HEK293 (cell line): ENCODE data around the gene SLC43A3.

ENCODE experiments used
- CTCF ChIA-PET: fragments of 350-600 bp; formaldehyde crosslinking; extraction: SDS; loops from one replicate; lab custom pipeline; 2021; ENCODE audit warnings: antibody characterized with exemption; lab: Yijun Ruan, JAX
- POLR2A ChIA-PET: fragments of 300-600 bp; formaldehyde crosslinking; extraction: SDS; loops from one replicate; lab custom pipeline; 2020; ENCODE audit warnings: antibody characterized with exemption, inconsistent platforms; lab: Yijun Ruan, JAX
- H3K27ac ChIP-seq: fragments of 200-500 bp; sonication (Bioruptor generic); 2 replicates; pipeline ENCODE4 v1.5.1; 2014; ENCODE audit warnings: low read depth, low read length, control low read depth, inconsistent platforms; ENCODE audit errors: extremely low read depth
- H3K36me3 ChIP-seq, 2 experiments: fragments of 200-500 bp in 1 of 2; sonication (Bioruptor generic) in 1 of 2; 1 replicate in 1 of 2; 2 replicates in 1 of 2; pipeline ENCODE4 v1.5.1; 2014 to 2017; ENCODE audit warnings: inconsistent platforms in 2 of 2, low read length in 2 of 2; ENCODE audit not compliant: control insufficient read depth in 2 of 2, insufficient read depth in 1 of 2
- H3K4me1 ChIP-seq: fragments of 200-500 bp; sonication (Bioruptor generic); 2 replicates; pipeline ENCODE4 v1.5.1; 2014; ENCODE audit warnings: mild to moderate bottlenecking, low read length, inconsistent platforms; ENCODE audit not compliant: control insufficient read depth, insufficient read depth
- H3K4me3 ChIP-seq: 2 replicates; pipeline ENCODE4 v1.5.1; 2011; ENCODE audit warnings: low read depth, mild to moderate bottlenecking, control low read depth, low read length, moderate library complexity
- H3K9me3 ChIP-seq: fragments of 200-500 bp; sonication (Bioruptor generic); 2 replicates; pipeline ENCODE4 v1.5.1; 2014; ENCODE audit warnings: low read depth, low read length, inconsistent platforms; ENCODE audit not compliant: control insufficient read depth, insufficient read depth
- BCL11A ChIP-seq: fragments of 450-650 bp; formaldehyde crosslinking; IDR thresholded peaks from 2 replicates; pipeline ENCODE4 v1.5.1; 2016; ENCODE audit warnings: low read depth, missing biosample characterization, missing genetic modification characterization
- BCL6B ChIP-seq: fragments of 450-650 bp; formaldehyde crosslinking; IDR thresholded peaks from 2 replicates; pipeline ENCODE4 v1.5.1; 2017; ENCODE audit warnings: missing biosample characterization, missing genetic modification characterization
- GLI4 ChIP-seq: fragments of 450-650 bp; formaldehyde crosslinking; IDR thresholded peaks from 2 replicates; pipeline ENCODE4 v1.5.1; 2016; ENCODE audit warnings: missing biosample characterization, missing genetic modification characterization
- MEIS1 ChIP-seq: sonication (generic); formaldehyde crosslinking; IDR thresholded peaks from 2 replicates; pipeline ENCODE4 v1.8.1; 2022; ENCODE audit warnings: missing genetic modification reagents, mild to moderate bottlenecking, borderline replicate concordance
- OVOL3 ChIP-seq: fragments of 450-650 bp; formaldehyde crosslinking; IDR thresholded peaks from 2 replicates; pipeline ENCODE4 v1.5.1; 2016; ENCODE audit warnings: missing biosample characterization, missing genetic modification characterization
- PRDM1 ChIP-seq: fragments of 450-650 bp; formaldehyde crosslinking; IDR thresholded peaks from 2 replicates; pipeline ENCODE4; 2016; ENCODE audit warnings: missing biosample characterization, missing genetic modification characterization
- SCRT2 ChIP-seq: fragments of 450-650 bp; formaldehyde crosslinking; IDR thresholded peaks from 2 replicates; pipeline ENCODE4 v1.5.1; 2016; ENCODE audit warnings: missing biosample characterization, missing genetic modification characterization
- TRIM28 ChIP-seq: IDR thresholded peaks from 2 replicates; pipeline ENCODE4 v1.6.1; 2011; ENCODE audit warnings: low read length, control low read depth, borderline replicate concordance
- ZBTB1 ChIP-seq: fragments of 450-650 bp; formaldehyde crosslinking; IDR thresholded peaks from 2 replicates; pipeline ENCODE4 v1.5.1; 2016; ENCODE audit warnings: missing biosample characterization, missing genetic modification characterization
- ZBTB44 ChIP-seq: fragments of 450-650 bp; IDR thresholded peaks from 2 replicates; pipeline ENCODE4 v1.5.1; 2018; ENCODE audit warnings: missing biosample characterization, mild to moderate bottlenecking, missing genetic modification characterization
- ZBTB7A ChIP-seq: fragments of 450-650 bp; formaldehyde crosslinking; IDR thresholded peaks from 2 replicates; pipeline ENCODE4 v1.5.1; 2016; ENCODE audit warnings: low read depth, missing biosample characterization, missing genetic modification characterization
- ZFP37 ChIP-seq: fragments of 450-650 bp; formaldehyde crosslinking; IDR thresholded peaks from 2 replicates; pipeline ENCODE4 v1.5.1; 2016; ENCODE audit warnings: missing biosample characterization, missing genetic modification characterization
- ZNF155 ChIP-seq: fragments of 450-650 bp; formaldehyde crosslinking; IDR thresholded peaks from 2 replicates; pipeline ENCODE4 v1.5.1; 2016; ENCODE audit warnings: missing biosample characterization, missing genetic modification characterization
- ZNF174 ChIP-seq: fragments of 450-650 bp; formaldehyde crosslinking; IDR thresholded peaks from 2 replicates; pipeline ENCODE4 v1.5.0; 2017; ENCODE audit warnings: missing biosample characterization, mild to moderate bottlenecking, missing genetic modification characterization
- ZNF211 ChIP-seq: fragments of 450-650 bp; formaldehyde crosslinking; IDR thresholded peaks from 2 replicates; pipeline ENCODE4 v1.5.1; 2016; ENCODE audit warnings: low read depth, missing biosample characterization, missing genetic modification characterization
- ZNF266 ChIP-seq: fragments of 450-650 bp; formaldehyde crosslinking; IDR thresholded peaks from 2 replicates; pipeline ENCODE4 v1.5.1; 2016; ENCODE audit warnings: missing biosample characterization, missing genetic modification characterization, low read depth
- ZNF37A ChIP-seq: fragments of 450-650 bp; IDR thresholded peaks from 2 replicates; pipeline ENCODE4 v1.5.1; 2018; ENCODE audit warnings: missing biosample characterization, missing genetic modification characterization
- ZNF560 ChIP-seq: fragments of 450-650 bp; formaldehyde crosslinking; IDR thresholded peaks from 2 replicates; pipeline ENCODE4 v1.5.1; 2017; ENCODE audit warnings: missing biosample characterization, missing genetic modification characterization, borderline replicate concordance
- ZNF561 ChIP-seq: fragments of 450-650 bp; IDR thresholded peaks from 2 replicates; pipeline ENCODE4 v1.5.1; 2018; ENCODE audit warnings: missing biosample characterization, missing genetic modification characterization, borderline replicate concordance
- ZNF623 ChIP-seq: fragments of 450-650 bp; formaldehyde crosslinking; IDR thresholded peaks from 2 replicates; pipeline ENCODE4 v1.5.1; 2016; ENCODE audit warnings: missing biosample characterization, missing genetic modification characterization
- ZNF747 ChIP-seq: fragments of 450-650 bp; formaldehyde crosslinking; IDR thresholded peaks from 2 replicates; pipeline ENCODE4 v1.5.1; 2016; ENCODE audit warnings: missing biosample characterization, missing genetic modification characterization
- ZSCAN4 ChIP-seq: fragments of 450-650 bp; formaldehyde crosslinking; IDR thresholded peaks from 2 replicates; pipeline ENCODE4 v1.5.1; 2017; ENCODE audit warnings: missing biosample characterization, missing genetic modification characterization
- TF ChIP-seq, protein P1 (sequence below): fragments of 450-650 bp; formaldehyde crosslinking; IDR thresholded peaks from 2 replicates; pipeline ENCODE4 v1.5.1; 2016; ENCODE audit warnings: missing biosample characterization, missing genetic modification characterization

SLC43A3 gene

DNA sequence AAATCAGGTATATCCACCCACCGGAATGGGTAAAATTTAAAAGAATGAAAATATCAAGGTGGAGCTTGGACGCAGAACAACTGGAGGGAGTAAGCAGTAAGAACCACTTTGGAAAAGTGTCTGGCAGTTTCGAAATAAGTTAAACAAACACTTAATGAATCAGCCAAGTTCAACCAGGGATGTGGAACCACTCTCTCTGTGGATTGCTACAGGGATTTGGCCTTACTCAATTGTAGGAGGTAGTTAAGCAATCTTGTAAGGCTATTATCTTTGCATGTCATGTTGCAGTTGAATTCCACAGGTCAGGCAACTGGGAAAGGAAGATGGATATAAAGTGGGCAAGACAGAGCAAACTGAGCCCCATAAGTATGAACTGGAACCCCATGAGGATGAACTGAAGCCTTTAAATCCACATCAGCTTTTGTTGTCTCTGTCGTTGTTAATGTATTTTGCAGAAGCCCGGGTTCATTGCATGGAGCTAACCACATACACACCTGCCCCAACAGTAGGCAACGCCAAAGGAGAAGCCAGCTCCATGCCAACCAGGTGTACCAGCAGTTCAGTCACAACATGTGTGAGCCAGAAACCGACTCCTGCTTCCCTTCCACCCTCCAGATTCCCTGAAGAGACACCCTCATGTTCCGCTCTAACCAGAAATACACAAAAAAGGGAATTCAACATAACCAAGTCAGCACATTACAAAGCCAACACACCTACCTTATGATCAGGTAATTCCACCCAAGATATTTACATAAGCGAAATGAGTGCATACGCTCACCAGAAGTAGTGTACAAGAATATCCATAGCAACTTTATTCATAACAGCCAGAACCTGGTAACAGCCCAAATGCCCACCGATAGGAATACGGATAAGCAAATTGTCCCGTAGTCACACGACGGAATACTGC lies 8.0 kb upstream of the SLC43A3 start:
- Histone ChIP-seq H3K9me3 (no peaks in the 10 kb centered on the region), H3K27ac (no peak overlapping the region), H3K36me3 (no peaks in the 10 kb centered on the region), H3K4me1 (no peaks in the 10 kb centered on the region), H3K4me3 (no peak overlapping the region)
- CTCF ChIA-PET, result interaction anchor here (0.6 to 2.2 kb wide), 3 partner anchors 11 to 210 kb away, joined by 3 to 6 read pairs (median 3); no protein-coding TSS in a partner anchor
- POLR2A ChIA-PET, result no interaction called here
- TF ChIP-seq ZNF266 (tag by site-specific recombination) (no peak), SCRT2 (tag by site-specific recombination) (peak; percentile 74), ZNF155 (no peak), ZNF747 (tag by site-specific recombination) (no peak), BCL11A (tag by site-specific recombination) (no peak), ZFP37 (tag by site-specific recombination) (no peak), OVOL3 (tag by site-specific recombination) (no peak), ZNF560 (tag by site-specific recombination) (no peak)

DNA sequence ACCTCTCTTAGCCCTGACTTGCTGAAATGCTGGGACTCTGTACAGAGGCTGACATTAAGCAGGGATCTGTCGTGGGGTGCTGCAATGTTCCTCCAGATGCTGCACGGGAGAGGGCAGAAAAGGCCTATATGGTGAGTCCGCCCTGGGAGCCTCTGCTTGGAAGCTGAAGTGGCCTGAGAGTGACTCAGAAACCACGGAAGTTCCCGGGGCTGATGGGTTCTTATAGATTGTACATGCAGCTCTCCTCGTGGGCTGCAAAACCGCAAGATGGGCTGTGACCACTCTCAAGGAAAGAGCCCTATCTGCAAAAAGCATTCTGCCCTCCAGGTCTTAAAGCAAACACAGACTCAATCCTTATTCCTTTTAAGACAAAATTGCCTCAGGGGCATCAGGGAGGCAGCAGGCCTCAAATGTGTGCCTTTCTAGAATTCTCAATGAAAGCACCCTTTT lies 5.8 kb upstream of the SLC43A3 start:
- POLR2A ChIA-PET, result no interaction called here
- CTCF ChIA-PET, result interaction anchor here (0.9 kb wide), 1 partner anchor 84 kb away, joined by 3 read pairs; no protein-coding TSS in a partner anchor
- Histone ChIP-seq H3K4me3 (no peak overlapping the region), H3K27ac (no peak overlapping the region), H3K4me1 (no peaks in the 10 kb centered on the region), H3K36me3 (no peaks in the 10 kb centered on the region), H3K9me3 (no peaks in the 10 kb centered on the region)
- TF ChIP-seq ZNF561 (tag by site-specific recombination) (no peak), ZSCAN4 (no peak), ZNF623 (no peak), ZNF37A (tag by site-specific recombination) (no peak), ZBTB7A (no peak), ZBTB1 (tag by site-specific recombination) (no peak), ZBTB44 (tag by site-specific recombination) (no peak), ZNF211 (no peak), TRIM28 (no peak), ZNF174 (tag by site-specific recombination) (no peak), PRDM1 (tag by site-specific recombination) (no peak), OVOL3 (tag by site-specific recombination) (no peak), BCL6B (tag by site-specific recombination) (no peak), GLI4 (no peak), MEIS1 (CRISPR knock-in tag) (no peak)
- TF ChIP-seq, protein P1, sequence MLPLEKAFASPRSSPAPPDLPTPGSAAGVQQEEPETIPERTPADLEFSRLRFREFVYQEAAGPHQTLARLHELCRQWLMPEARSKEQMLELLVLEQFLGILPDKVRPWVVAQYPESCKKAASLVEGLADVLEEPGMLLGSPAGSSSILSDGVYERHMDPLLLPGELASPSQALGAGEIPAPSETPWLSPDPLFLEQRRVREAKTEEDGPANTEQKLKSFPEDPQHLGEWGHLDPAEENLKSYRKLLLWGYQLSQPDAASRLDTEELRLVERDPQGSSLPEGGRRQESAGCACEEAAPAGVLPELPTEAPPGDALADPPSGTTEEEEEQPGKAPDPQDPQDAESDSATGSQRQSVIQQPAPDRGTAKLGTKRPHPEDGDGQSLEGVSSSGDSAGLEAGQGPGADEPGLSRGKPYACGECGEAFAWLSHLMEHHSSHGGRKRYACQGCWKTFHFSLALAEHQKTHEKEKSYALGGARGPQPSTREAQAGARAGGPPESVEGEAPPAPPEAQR, result no peak
